ENCODE measurements around the gene MYG1.

Gene MYG1

DNA sequence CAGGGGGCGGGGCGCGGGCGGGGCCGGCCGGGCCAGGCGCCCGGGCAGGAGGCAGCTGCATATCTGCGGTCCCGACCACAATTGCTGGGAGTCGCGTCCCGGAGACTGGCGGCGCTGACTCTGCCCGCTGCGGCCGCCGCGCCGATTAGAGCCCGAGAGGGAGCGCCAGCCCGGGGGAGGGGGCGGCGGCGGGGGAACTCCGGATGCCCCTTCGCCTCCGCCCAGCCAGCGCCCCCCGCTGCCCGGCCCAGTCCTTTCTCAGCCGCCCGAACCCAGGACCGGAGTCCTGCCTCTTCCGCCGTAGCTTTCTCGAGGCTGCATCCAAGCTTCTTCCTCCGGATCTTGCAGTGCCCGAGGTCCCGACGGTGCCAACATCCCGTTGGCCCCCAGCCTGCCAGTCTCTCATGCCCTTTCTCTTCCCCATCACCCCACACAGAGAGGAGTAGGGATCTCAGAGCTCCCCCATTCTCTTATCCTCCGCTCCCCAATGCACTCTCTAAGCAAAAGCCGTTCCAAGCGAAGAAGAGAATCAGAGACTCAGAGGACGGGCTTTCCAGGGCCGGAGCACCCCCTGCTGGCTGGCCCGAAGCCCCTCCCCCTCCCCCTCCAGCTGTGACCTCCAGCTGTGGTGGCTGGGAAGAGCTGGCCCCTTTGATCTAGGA is 45.5 kb downstream of the MYG1 start:
- Histone ChIP-seq H3K4me3 (peak overlapping the region; percentile 44 to 70 (median 58)), H3K27ac (peak overlapping the region; percentile 34 to 90 (median 81))

DNA sequence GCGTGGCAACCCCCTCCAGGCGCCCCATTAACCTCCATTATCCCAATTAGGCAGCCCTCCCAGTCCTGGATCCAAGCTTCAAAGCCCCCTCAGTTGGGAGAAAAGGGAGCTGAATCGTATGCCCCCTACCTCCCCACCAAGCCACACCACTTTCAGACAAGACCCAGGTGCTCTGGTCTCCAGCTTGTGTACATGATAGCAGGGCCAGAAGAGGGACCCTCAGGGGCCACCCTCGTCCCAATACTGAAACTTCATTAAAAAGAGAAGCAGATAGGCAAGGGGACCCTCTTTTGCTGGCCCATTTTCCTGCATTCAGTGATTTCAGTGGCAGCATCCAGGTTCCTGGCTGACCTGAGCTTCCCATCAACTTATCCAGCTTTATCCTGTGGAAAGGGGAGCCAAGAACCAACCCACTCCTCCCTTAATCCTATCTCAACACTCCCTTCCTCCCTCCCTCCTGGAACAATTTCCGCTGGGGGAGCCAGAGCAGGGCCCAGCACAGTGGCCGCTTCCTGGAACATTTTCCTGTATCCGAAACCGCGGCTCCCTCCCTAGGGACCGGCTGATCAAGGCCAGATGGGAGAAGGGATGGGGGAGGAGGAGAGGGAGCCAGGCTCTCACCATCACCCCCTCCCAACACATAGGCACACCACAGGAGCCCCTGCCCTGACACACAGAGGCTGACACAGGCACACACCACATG is 46.1 kb downstream of the MYG1 start:
- peak overlapping the region in 20 of 21 experiments; percentile 43 to 90 (median 81) for H3K27ac ChIP-seq
- peak overlapping the region; percentile 44 to 70 (median 58) for H3K4me3 ChIP-seq

DNA sequence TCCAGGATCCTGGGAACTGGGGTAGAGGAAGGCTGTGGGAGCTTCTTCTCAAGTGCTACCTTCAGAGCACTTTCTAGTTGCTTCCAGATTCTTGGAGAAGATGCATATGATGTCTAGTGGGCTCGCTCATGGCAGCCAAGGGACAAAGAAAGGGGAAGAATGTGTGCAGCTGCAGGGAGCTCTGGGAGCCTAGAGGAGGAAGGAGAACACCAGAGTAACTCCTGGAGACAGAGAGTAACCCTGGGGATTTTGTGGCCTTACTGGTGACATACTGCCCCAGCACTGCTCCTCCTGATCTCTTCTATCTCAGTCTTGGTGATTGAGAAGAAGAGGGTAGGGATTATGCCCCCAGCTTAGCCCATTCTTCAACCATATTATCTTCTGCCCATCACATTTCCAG is 47.0 kb downstream of the MYG1 start:
- no peak overlapping the region for H3K4me3 ChIP-seq
- peak overlapping the region in 1 of 21 experiments; percentile 79 for H3K27ac ChIP-seq

DNA sequence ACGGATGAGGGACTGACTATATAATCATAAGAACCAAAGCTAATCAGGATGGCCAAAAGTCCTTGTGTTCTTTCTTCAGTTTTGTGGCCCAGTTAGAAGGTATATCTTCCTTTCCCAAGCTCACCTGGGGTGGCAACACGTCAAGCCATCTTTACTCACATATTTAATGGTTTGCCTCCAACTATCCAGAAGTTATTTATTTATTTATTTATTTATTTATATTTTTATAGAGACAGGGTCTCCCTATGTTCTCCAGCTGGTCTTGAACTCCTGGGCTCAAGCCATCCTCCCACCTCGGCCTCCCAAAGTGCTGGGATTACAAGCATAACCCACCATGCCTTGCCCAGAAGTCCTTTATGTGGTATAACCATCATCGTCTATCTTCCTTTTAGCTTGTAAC is 48.4 kb downstream of the MYG1 start:
- H3K27ac ChIP-seq: no peak overlapping the region
- H3K4me3 ChIP-seq: no peak overlapping the region

DNA sequence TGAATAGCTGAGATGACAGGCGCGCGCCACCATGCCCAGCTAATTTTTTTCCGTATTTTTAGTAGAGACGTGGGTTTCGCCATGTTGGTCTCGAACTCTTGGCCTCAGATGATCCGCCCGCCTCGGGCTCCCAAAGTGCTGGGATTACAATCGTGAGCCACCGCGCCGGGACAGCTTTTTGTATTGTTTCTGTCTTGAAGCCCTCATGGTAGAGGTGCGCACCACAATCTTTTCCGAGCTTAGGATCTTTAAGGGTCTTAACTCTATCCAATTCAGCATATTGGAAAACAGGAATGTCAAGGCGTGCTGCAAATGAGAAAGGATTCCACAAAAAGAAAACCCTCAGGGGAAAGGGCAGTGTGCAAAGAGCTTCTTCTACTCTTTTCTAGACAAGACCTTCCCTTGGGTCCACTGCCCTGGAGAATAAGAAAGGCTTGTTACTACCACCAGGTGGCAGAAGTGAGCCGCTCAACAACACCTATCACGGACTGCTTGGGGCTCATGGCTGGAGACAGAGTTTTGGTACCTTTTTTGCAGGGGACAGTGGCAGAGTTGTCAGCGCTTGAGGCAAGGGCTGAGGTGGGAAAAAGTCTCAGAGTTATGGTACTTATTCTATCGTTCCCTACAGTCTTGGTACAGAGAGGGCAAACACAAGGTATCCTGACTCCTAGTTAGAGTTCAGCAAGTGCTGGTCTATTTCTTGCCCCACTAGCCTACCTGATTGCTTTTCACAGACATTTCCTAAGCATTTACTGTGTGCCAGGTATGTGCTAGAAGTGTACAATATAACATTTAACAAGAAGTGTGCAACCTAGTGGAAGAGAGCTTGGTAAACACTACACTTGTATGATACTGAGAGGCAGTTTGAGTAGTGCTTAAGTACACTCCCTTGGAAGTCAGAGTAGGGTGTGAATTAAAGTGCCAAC is 53.1 kb downstream of the MYG1 start:
- no peak overlapping the region for H3K4me3 ChIP-seq
- H3K27ac ChIP-seq: no peak overlapping the region

DNA sequence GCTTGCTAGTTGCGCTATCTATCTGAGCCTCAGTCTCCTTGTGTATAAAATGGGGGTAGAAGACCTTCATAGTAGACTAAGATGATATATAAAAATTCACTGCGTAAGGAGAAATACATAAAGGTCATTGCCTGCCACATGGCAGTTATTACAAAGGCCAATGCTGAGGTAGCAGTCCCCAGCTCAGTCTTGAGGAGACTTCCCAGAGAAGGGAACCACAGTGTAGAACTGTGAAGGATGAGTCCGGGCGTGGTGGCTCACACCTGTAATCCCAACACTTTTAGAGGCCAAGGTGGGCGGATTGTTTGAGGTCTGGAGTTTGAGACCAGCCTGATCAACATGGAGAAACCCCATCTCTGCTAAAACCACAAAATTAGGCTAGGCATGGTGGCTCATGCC is 53.8 kb downstream of the MYG1 start:
- Histone ChIP-seq H3K4me3 (no peak overlapping the region), H3K27ac (no peak overlapping the region)

DNA sequence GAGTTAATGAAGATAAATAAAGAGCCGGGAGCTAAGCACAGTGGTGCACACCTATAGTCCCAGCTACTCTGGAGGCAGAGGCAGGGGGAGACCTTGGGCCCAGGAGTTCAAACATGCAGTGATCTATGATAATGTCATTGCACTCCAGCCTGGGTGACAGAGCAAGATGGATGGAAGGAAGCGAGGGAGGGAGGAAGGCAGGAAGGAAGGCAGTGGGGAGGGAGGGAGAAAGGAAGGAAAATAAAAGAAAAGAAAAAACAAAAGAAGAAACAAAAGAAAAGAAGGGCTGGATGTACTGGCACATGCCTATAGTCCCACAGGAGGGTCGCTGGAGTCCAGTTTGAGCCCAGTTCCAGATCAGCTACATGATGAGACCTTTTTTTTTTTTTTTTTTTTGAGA is 55.6 kb downstream of the MYG1 start:
- Histone ChIP-seq H3K4me3 (no peak overlapping the region), H3K27ac (no peak overlapping the region)

All from skin epidermis (tissue), 12 donors.